Psoas muscle (tissue), 8 donors: ENCODE results near the gene CLEC16A. TPM values are rescaled to one million over a fixed set of nuclear protein-coding genes. Genes with fewer than 3 reads are reported as not detected.

Source experiments
- ATAC-seq, 4 donors: fragments of 200-7000 bp; cut with Tn5 transposase; one replicate each; pipeline ENCODE4 v1.9.1; 2020; ENCODE audit warnings: moderate library complexity in 3 of 4, mild to moderate bottlenecking in 2 of 4
- DNase-seq, 2 donors: peaks; one replicate each; pipeline ENCODE4 v3.0.0-alpha.2; 2020
- H3K27ac ChIP-seq: fragments of 200-600 bp; one replicate; pipeline ENCODE4 v1.8.0; 2022
- H3K27me3 ChIP-seq, 3 donors: fragments of 200-600 bp in 1 of 3; one replicate each; pipeline versions ENCODE4 v1.6.1 to v1.8.0; 2013 to 2022; ENCODE audit warnings: low read length in 2 of 3, mild to moderate bottlenecking in 2 of 3, moderate library complexity in 1 of 3; ENCODE audit not compliant: insufficient read depth in 3 of 3
- H3K36me3 ChIP-seq, 2 donors: fragments of 200-600 bp in 1 of 2; one replicate each; pipeline versions ENCODE4 v1.6.1 to v1.8.0; 2013 to 2022; ENCODE audit warnings: low read depth in 1 of 2, mild to moderate bottlenecking in 1 of 2, moderate library complexity in 1 of 2; ENCODE audit not compliant: insufficient read depth in 1 of 2
- H3K4me1 ChIP-seq: fragments of 200-600 bp; one replicate; pipeline ENCODE4 v1.8.0; 2022
- H3K4me3 ChIP-seq: fragments of 200-600 bp; one replicate; pipeline ENCODE4 v1.8.0; 2022; ENCODE audit warnings: mild to moderate bottlenecking
- H3K9me3 ChIP-seq: fragments of 200-600 bp; one replicate; pipeline ENCODE4 v1.8.0; 2022
- CTCF ChIP-seq: fragments of 200-600 bp; IDR thresholded peaks from one replicate; pipeline ENCODE4 v1.8.0; 2022; ENCODE audit warnings: antibody characterized with exemption
- WGBS, 3 donors: extraction: QIAGEN DNeasy Blood & Tissue Kit; methylation state at CpG; one replicate each; pipeline versions ENCODE4 v1.1.6 to v1.1.7; 2013; 5-methylcytosine and 5-hydroxymethylcytosine counted together
- intact Hi-C, 2 donors: fragments of 100-400 bp; cut with DNase I; formaldehyde crosslinking; loops; one replicate each; pipeline versions ENCODE4 v1.11.0 to v1.14.2; 2022
- polyA plus RNA-seq, 3 donors: library from polyadenylated mRNA; stranded (reverse); fragments of 200-250 nt; gene quantifications; one replicate each; pipeline ENCODE4 v1.2.3, GENCODE V29; 2013
- total RNA-seq, 4 donors: library from RNA; stranded (reverse); fragmentation: NEBNext Ultra II Directional in 2 of 4; extraction: Animal tissue kit (Norgen Biotek cat#: 25700) in 2 of 4; gene quantifications; one replicate each; pipeline versions ENCODE4 v1.2.1 to v1.2.4, GENCODE V29; 2021 to 2023
- donor health status: healthy with polysubstance abuse.
- donor health status: DM: no; HTN: no; CAD: no; lungs with moderate emphysema.
- donor health status: Bipolar disorder and iron deficiency.
- donor health status: healthy.
- donor health status: DM: yes; HTN: yes; CAD: no.
- donor health status: DM: no; HTN: no; CAD: no.
- donor health status: DM: no; HTN: no; CAD: no.
- donor health status: DM: yes; HTN: yes; CAD: no.

Gene CLEC16A
- total and polyA plus RNA-seq, 7 donors = 13.1 to 28.1 (median 21.4) TPM

DNA sequence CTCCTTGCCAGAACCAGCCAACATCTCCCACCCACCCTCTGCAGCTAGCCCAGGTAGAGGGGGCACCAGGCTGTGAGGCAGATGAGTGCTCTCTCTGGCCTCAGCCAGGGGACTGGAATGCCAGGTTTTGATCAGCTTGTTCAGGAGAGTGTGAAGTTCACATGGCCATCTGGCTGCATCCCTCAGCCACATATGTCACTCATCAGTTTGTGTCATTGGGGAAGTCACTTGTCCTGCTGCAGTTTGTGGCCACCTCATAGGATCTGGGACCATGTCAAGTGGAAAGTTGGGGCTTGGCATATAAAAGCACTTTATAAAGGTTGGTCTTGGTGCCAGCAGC, 164.1 kb downstream of the CLEC16A start:
- H3K36me3 ChIP-seq = no peaks in the 10 kb centered on the region
- no peaks in the 10 kb centered on the region for H3K27me3 ChIP-seq
- intact Hi-C loops = no loop called here
- H3K4me3 ChIP-seq = no peak overlapping the region
- H3K27ac ChIP-seq = no peak overlapping the region
- no peak for DNase-seq
- no peak for ATAC-seq
- no peaks in the 10 kb centered on the region for H3K9me3 ChIP-seq
- H3K4me1 ChIP-seq = peaks cover 15% of the 10 kb centered on the region
- TF ChIP-seq CTCF = no peak

- Histone ChIP-seq H3K27ac (no peak overlapping the region), H3K4me3 (no peak overlapping the region), H3K9me3 (no peaks in the 10 kb centered on the region), H3K27me3 (no peaks in the 10 kb centered on the region), H3K4me1 (peaks cover 14% of the 10 kb centered on the region), H3K36me3 (no peaks in the 10 kb centered on the region)
- no peak for ATAC-seq
- WGBS, 3 donors = 59 to 72% (median 65%) methylated on average over 6 of the region's 6 CpGs
- TF ChIP-seq CTCF = no peak
- intact Hi-C loops = no loop called here
- no peak for DNase-seq
These were observed 165.2 kb downstream of the CLEC16A start for GRCh38 chr16:11109566-11109965.

- TF ChIP-seq CTCF = no peak
- no peaks in the 10 kb centered on the region for H3K27me3 ChIP-seq
- no peak overlapping the region for H3K4me3 ChIP-seq
- intact Hi-C loops = loop anchor here in 1 of 2 donors (2.0 kb wide), 1 partner anchor 18 kb away; no protein-coding TSS in a partner anchor
- H3K36me3 ChIP-seq = peaks cover 0 to 5% of the 10 kb centered on the region in 2 donors
- no peak for DNase-seq
- H3K4me1 ChIP-seq = no peaks in the 10 kb centered on the region
- ATAC-seq = no peak
- WGBS, 3 donors = 98 to 100% (median 100%) methylated on average over 1 of the region's 1 CpG
- H3K9me3 ChIP-seq = no peaks in the 10 kb centered on the region
- no peak overlapping the region for H3K27ac ChIP-seq
These were observed 166.8 kb downstream of the CLEC16A start for GRCh38 chr16:11111150-11111549.

DNA sequence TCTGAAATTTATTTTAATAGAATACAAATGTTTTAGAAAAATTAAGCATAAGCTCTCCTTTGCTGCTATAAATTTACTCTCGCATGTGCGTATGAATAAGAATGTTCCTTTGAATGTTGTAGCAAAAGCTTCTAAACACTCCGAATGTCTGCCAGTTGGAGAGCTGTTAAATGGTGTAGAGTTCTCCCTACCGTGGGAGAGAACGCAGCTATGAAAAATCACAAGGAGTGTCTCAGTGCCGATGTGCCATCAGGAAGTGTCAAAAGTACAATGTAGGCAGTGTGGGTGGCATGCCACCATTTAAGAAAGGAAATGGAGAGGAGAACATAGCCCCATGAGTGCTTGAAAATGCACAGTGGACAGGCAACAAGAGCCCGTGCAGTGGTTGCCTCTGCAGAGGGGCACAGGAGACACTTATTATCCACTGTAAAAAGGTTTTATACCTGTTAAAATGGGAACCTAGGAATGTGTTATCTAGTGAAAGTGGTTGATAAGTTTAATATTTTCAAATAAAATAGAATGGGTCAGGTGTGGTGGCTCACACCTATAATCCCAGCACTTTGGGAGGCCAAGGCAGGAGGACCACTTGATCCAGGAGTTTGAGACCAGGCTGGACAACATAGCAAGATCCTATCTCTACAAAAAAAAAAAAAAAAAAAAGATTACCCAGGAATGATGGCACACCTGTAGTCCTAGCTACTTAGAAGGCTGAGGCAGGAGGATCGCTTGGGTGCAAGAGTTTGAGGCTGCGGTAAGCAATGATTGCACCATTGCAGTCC, 167.7 kb downstream of the CLEC16A start:
- TF ChIP-seq CTCF = no peak
- 88 to 95% (median 95%) methylated on average over 9 of the region's 9 CpGs for WGBS, 3 donors
- Histone ChIP-seq H3K27me3 (no peaks in the 10 kb centered on the region), H3K27ac (no peak overlapping the region), H3K9me3 (no peaks in the 10 kb centered on the region), H3K4me3 (no peak overlapping the region), H3K36me3 (peaks cover 0 to 5% of the 10 kb centered on the region in 2 donors), H3K4me1 (no peaks in the 10 kb centered on the region)
- ATAC-seq (no peak), DNase-seq (no peak)
- intact Hi-C loops = loop anchor here in 1 of 2 donors (2.0 kb wide), 1 partner anchor 17 kb away; no protein-coding TSS in a partner anchor
